NCI-H2107 treated with DMSO at 0.1 percent for 48 hours (cell line): Measurements from ENCODE around the gene ANGPTL4.

Experiments
- DNase-seq: peaks from one replicate; lab custom pipeline; 2025; ENCODE audit not compliant: unreplicated experiment; lab: John Stamatoyannopoulos, UW

Gene ANGPTL4

DNA sequence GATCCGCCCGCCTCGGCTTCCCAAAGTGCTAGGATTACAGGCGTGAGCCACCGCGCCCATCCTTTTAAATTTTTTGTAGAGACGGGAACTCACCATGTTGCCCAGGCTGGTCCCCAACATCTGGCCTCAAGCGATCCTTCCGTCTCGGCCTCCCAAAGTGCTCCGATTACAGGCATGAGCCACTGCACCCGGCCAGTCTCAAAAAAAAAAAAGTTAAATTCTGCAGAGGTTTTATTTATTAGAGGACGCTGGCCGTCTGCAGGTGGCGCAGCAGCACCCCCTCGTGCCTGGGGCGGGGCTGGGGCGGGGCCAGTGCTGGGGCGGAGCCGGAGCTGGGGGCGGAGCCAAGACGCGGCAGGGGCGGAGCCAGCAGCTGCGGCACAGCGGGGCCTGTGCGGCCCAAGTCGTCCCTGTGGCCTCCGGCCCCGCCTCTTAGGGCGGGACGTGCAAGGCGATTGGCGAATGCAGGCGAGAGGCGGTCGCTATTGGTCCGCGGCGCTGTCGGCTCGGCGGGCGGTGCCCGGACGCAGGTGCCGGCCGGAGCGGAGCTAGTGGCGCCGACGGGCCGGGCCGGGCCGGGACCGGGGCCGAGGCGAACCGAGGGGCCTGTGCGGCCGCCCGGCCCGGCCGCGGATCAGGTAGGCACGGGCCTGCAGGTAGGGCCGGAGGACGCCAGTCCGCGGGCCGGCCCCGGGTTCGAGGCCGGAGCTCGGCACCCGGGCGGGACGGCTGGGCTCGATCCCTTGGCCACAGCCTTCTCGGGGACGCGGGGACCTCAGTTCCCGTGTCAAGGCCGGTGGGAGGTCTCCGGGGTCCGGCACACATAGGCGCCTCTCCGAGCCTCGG, 49.1 kb downstream of the ANGPTL4 start, which contains the start of gene MARCHF2:
TSS of gene MARCHF2 (plus strand) at position 523 of the 846 bp plus-strand sequence. CDS start 8,536 bp downstream, outside the sequence.
- DNase-seq = peak; percentile 46

DNA sequence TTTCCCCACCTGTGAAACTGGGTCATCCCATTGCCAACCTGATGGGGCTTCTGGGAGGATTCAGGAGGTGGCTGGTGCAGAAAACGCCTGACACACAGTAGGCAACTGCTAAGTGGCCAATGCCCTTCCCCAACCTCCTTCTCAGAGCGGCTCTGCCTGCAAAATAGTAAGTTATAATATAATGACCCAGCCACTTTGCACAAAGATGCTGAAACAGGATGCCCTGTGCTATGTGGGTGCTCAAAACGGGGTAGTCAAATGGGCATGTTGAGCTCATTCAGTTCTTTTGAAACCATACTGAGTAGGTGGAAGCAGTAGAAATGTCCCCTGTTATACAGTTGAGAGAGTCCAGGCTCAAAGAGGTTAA, 49.7 kb downstream of the ANGPTL4 start:
- no peak for DNase-seq

DNA sequence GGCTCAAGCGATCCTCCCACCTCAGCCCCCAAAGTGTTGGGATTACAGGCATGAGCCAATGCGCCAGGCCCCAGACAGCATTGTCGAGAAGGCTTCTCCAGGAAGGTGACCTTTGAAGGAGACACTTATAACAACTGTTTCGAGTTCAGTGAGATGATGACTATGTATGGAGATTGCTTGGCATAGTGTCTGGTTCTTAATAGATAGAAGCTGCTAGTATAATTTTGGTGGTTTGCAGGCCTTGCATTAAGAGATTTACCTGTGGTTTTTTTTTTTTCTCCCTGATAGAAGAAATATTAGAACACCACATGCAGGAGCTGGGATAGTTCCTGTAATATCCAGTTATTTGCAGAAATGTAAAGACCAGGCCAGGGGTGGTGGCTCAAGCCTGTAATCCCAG, 52.8 kb downstream of the ANGPTL4 start:
- no peak for DNase-seq

DNA sequence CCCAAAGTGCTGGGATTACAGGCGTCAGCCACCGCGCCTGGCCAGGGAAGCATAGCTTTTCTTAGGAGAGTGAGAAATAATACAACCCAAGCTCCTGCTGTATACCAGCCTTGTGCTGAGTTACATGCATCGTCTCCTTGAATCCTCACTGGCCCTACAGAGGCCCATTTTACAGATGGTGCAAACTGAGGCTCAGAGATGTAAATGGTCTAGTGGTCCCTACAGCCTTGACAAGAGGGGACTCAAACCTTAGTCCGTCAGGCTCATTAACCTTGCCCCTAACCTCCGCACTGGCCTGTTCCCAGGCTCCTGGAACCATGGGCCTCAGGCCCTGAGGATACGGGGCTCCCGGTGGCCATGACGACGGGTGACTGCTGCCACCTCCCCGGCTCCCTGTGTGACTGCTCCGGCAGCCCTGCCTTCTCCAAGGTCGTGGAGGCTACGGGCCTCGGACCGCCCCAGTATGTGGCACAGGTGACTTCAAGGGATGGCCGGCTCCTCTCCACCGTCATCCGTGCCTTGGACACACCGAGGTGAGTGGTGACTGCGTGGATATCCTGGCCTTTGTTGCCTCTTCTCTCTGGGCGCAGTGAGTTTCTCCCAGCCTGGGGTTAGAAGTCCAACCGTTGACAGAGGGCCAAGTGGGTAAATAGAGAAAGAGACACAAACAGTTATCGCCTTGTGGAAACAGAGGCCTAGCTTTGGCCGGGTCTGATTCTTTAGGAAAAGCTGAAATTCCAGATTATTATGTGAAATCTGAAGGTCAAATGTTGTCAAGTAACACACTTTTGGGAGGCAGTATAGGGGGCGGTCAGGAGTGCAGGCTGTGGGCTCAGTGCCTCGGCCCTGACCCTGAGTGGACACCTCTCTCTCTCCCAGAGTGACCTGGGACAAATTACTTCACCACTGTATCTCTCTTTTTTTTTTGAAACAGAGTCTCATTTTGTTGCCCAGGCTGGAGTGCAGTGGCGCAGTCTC, 57.8 kb downstream of the ANGPTL4 start:
- DNase-seq = no peak

DNA sequence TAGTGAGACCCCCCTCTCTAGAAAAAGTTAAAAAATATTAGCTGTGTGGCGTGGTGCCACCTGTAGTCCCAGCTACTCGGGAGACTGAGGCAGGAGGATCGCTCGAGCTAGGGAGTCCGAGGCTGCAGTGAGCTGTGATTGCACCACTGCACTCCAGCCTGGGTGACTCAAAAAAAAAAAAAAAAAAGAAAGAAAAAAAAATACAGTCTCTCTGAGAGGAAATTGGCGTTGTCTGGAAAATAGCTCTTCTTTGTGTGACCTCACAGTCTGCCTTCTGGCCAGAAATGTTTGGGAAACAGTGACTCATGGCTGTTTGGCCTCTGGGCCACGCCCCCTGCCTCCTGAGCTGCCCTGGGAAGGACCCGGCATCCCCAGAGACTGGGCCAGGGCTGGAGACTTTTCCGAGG, 59.9 kb downstream of the ANGPTL4 start:
- DNase-seq = no peak
